Endothelial cell of umbilical vein (primary cell): ENCODE results near the gene PPP1R7. TPM values are rescaled to one million over a fixed set of nuclear protein-coding genes. Genes with fewer than 3 reads are reported as not detected.

Source experiments
- BruUV-seq: library from RNA; stranded (reverse); fragments of 400-500 nt; replicated peaks from 2 replicates; lab custom pipeline; 2021; lab: Mats Ljungman, UMichigan
- CTCF ChIA-PET: fragments of 300-600, 350-600 bp; sonication (Branson Sonifier 250); formaldehyde crosslinking; loops from one replicate; lab custom pipeline; 2021; ENCODE audit warnings: antibody characterized with exemption, inconsistent platforms; lab: Charles Lee
- POLR2A ChIA-PET: fragments of 300-600, 350-600 bp; sonication (Branson Sonifier 250); formaldehyde crosslinking; loops from one replicate; lab custom pipeline; 2021; ENCODE audit warnings: antibody characterized with exemption, inconsistent platforms; lab: Charles Lee
- DNase-seq: peaks from one replicate; pipeline ENCODE4 v3.0.0-alpha.2; 2011; ENCODE audit warnings: low read depth, low spot score
- FAIRE-seq: peaks from 2 replicates; lab custom pipeline; 2011; peaks lifted over from hg19 to GRCh38; lab: Jason Lieb, UNC
- H2AFZ ChIP-seq: 2 replicates; pipeline ENCODE4 v1.6.0; 2012; ENCODE audit warnings: low read depth, low read length, control low read depth, inconsistent platforms
- H3K27ac ChIP-seq: 2 replicates; pipeline ENCODE4 v1.5.1; 2011; ENCODE audit warnings: low read depth, mild to moderate bottlenecking, control low read depth, low read length, moderate library complexity; ENCODE audit not compliant: insufficient read depth
- H3K27me3 ChIP-seq, 2 experiments: 2 replicates each; pipeline versions ENCODE4 v1.6.0 to v1.6.1; 2011; ENCODE audit warnings: low read length in 2 of 2, mixed read lengths in 1 of 2; ENCODE audit not compliant: control insufficient read depth in 2 of 2, insufficient read depth in 2 of 2
- H3K36me3 ChIP-seq, 2 experiments: 2 replicates in 1 of 2; 3 replicates in 1 of 2; pipeline ENCODE4 v1.5.1; 2011; ENCODE audit warnings: low read length in 2 of 2, mild to moderate bottlenecking in 1 of 2, moderate library complexity in 1 of 2; ENCODE audit not compliant: control insufficient read depth in 2 of 2, insufficient read depth in 2 of 2; ENCODE audit errors: extremely low read depth in 1 of 2
- H3K4me1 ChIP-seq: 3 replicates; pipeline ENCODE4 v1.5.1; 2011; ENCODE audit warnings: mild to moderate bottlenecking, low read length; ENCODE audit not compliant: control insufficient read depth, insufficient read depth; ENCODE audit errors: extremely low read depth
- H3K4me2 ChIP-seq: 2 replicates; pipeline ENCODE4 v1.6.1; 2011; ENCODE audit warnings: low read length, control low read depth, mixed read lengths; ENCODE audit not compliant: insufficient read depth
- H3K4me3 ChIP-seq, 3 experiments: fragments of 200-600 bp in 1 of 3; sonication (generic), shearing (Covaris generic) in 1 of 3; replicated peaks in 1 of 3; 2 replicates each; pipeline ENCODE4 v1.5.1; 2011 to 2016; ENCODE audit warnings: control low read depth in 3 of 3, low read length in 3 of 3, mild to moderate bottlenecking in 2 of 3, inconsistent platforms in 1 of 3, low read depth in 1 of 3, moderate library complexity in 1 of 3; ENCODE audit not compliant: insufficient read depth in 1 of 3
- H3K79me2 ChIP-seq: 2 replicates; pipeline ENCODE4 v1.6.0; 2012; ENCODE audit warnings: low read length, inconsistent platforms; ENCODE audit not compliant: control insufficient read depth, insufficient read depth
- H3K9ac ChIP-seq: replicated peaks from 2 replicates; pipeline ENCODE3; 2011; ENCODE audit warnings: low read length, control low read depth; ENCODE audit not compliant: insufficient read depth; ENCODE audit errors: extremely low read depth
- H3K9me1 ChIP-seq: replicated peaks from 3 replicates; pipeline ENCODE4 v1.6.0; 2011; ENCODE audit warnings: mild to moderate bottlenecking, low read length; ENCODE audit not compliant: control insufficient read depth, insufficient read depth; ENCODE audit errors: extremely low read depth
- H3K9me3 ChIP-seq: replicated peaks from 2 replicates; pipeline ENCODE4 v1.5.1; 2012; ENCODE audit warnings: low read length, inconsistent platforms; ENCODE audit not compliant: control insufficient read depth, insufficient read depth
- H4K20me1 ChIP-seq: replicated peaks from 2 replicates; pipeline ENCODE3; 2011; ENCODE audit warnings: mild to moderate bottlenecking, low read length; ENCODE audit not compliant: control insufficient read depth, insufficient read depth; ENCODE audit errors: extremely low read depth
- CTCF ChIP-seq, 2 donors: IDR thresholded peaks; 1 replicate in 1 of 2; 2 replicates in 1 of 2; pipeline ENCODE4 v1.5.1; 2011; ENCODE audit warnings: low read length in 2 of 2, mild to moderate bottlenecking in 2 of 2, moderate library complexity in 2 of 2, control low read depth in 1 of 2, inconsistent platforms in 1 of 2, low read depth in 1 of 2; ENCODE audit not compliant: insufficient read depth in 1 of 2; ENCODE audit errors: extremely low read depth in 1 of 2
- EZH2 ChIP-seq: IDR thresholded peaks from 2 replicates; pipeline ENCODE4 v1.6.1; 2012; ENCODE audit warnings: borderline replicate concordance, low read depth, mild to moderate bottlenecking, moderate library complexity, low read length, inconsistent platforms; ENCODE audit not compliant: severe bottlenecking
- FOS ChIP-seq: IDR thresholded peaks from 2 replicates; pipeline ENCODE4 v1.6.1; 2011; ENCODE audit warnings: mild to moderate bottlenecking, low read length, moderate library complexity, borderline replicate concordance; ENCODE audit not compliant: insufficient read depth
- GATA2 ChIP-seq: IDR thresholded peaks from 2 replicates; pipeline ENCODE4 v1.7.0; 2011; ENCODE audit warnings: low read depth, mild to moderate bottlenecking, moderate library complexity, mixed read lengths, low read length; ENCODE audit not compliant: insufficient read length, insufficient read depth
- JUN ChIP-seq: IDR thresholded peaks from 2 replicates; pipeline ENCODE4 v1.6.1; 2011; ENCODE audit warnings: borderline replicate concordance, low read depth; ENCODE audit not compliant: insufficient read length, insufficient read depth
- MAX ChIP-seq: IDR thresholded peaks from 2 replicates; pipeline ENCODE4 v1.6.1; 2011; ENCODE audit not compliant: insufficient read depth, insufficient read length
- MYC ChIP-seq: IDR thresholded peaks from one replicate; pipeline ENCODE4 v1.6.1; 2011; ENCODE audit warnings: mild to moderate bottlenecking, low read depth, low read length
- POLR2A ChIP-seq: IDR thresholded peaks from 2 replicates; pipeline ENCODE4 v1.6.1; 2012; ENCODE audit warnings: low read depth, mild to moderate bottlenecking, control low read depth, low read length
- POLR2AphosphoS5 ChIP-seq: IDR thresholded peaks from 2 replicates; pipeline ENCODE4 v1.6.1; 2012; ENCODE audit warnings: low read depth, mild to moderate bottlenecking, control low read depth, low read length, moderate library complexity; ENCODE audit not compliant: insufficient read depth
- dilution Hi-C: fragments of 300-500 bp; cut with MboI; formaldehyde crosslinking; loops from one replicate; pipeline ENCODE4 v1.15.0; 2019; ENCODE audit warnings: low sequenced_read_pairs; ENCODE audit not compliant: extremely low pct_ligation_motif_present
- intact Hi-C: fragments of 100-400 bp; cut with micrococcal nuclease; formaldehyde crosslinking; loops from one replicate; pipeline ENCODE4 v1.10.0; 2022
- polyA plus RNA-seq, 4 experiments: library from polyadenylated mRNA; depleted of rRNA in 3 of 4; stranded (reverse) in 3 of 4; unstranded in 1 of 4; fragments of >200 nt; gene quantifications; 2 replicates each; pipeline versions ENCODE4 v1.2.1 to v1.2.3, GENCODE V29; 2011 to 2012; ENCODE audit warnings: missing spikeins in 1 of 4
- total RNA-seq: library from RNA; stranded (reverse); gene quantifications from 2 replicates; pipeline ENCODE4 v1.2.3, GENCODE V29; 2021

The PPP1R7 gene
- total and polyA plus RNA-seq, 2 donors (not counting 3 experiments of a cell fraction or from before 2014, with no cell fraction given): 30.3 to 60.8 TPM

- CTCF ChIA-PET: no interaction called here
- FAIRE-seq (no peak), DNase-seq (no peak)
- Histone ChIP-seq H4K20me1 (no peaks in the 10 kb centered on the region), H3K27me3 (no peaks in the 10 kb centered on the region), H3K79me2 (no peaks in the 10 kb centered on the region), H3K36me3 (peaks cover 0 to 5% of the 10 kb centered on the region in 2 experiments), H3K4me3 (no peak overlapping the region), H3K9me1 (no peaks in the 10 kb centered on the region), H3K27ac (no peak overlapping the region), H2AFZ (no peak overlapping the region), H3K4me1 (no peaks in the 10 kb centered on the region), H3K9ac (no peak overlapping the region), H3K9me3 (no peaks in the 10 kb centered on the region), H3K4me2 (no peak overlapping the region)
- TF ChIP-seq EZH2 (no peak), MAX (no peak), JUN (no peak), MYC (no peak), CTCF (IDR thresholded peaks at IDR 0.05; ENCODE audit: extremely low read depth in 1 of 2, insufficient read depth in 1 of 2, low read depth in 1 of 2, low read length in 2 of 2) (no peak), GATA2 (no peak), POLR2AphosphoS5 (no peak), POLR2A (no peak), FOS (no peak)
- BruUV-seq: no TSS peak
- POLR2A ChIA-PET: no interaction called here
- intact Hi-C loops: no loop called here
- dilution Hi-C loops: no loop called here
These were observed 37.0 kb downstream of the PPP1R7 start for GRCh38 chr2:241187101-241187917.
